Hematopoietic multipotent progenitor cell treated with erythropoietin and hydrocortisone succinate and interleukin-3 and kit ligand, for 8 days (in vitro differentiated cells): ENCODE results near the gene HKDC1.
"Not testable (repeated sequence)": the region's sequence is repeated elsewhere in the genome, so short reads cannot be mapped to it uniquely, and the experiment has no call there.

Experiments used
- DNase-seq: peaks from one replicate; pipeline ENCODE4 v3.0.0-alpha.2; 2015

Gene HKDC1

DNA sequence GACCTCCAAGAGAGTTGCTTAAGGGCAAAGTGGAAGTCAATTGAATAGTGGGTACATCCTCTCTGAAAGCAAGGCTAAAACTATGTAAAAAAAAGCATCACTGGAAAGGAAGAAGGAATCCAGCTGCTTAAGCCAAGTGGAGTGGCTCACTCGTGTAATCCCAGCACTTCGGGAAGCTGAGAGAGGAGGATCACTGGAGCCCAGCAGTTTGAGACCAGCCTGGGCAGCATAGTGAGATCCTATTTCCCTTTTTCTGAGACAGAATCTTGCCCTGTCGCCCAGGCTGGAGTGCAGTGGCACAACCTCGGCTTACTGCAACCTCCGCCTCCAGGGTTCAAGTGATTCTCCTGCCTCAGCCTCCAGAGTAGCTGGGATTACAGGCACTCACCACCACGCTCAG, 64.3 kb downstream of the HKDC1 start:
- not testable (repeated sequence) for DNase-seq

DNA sequence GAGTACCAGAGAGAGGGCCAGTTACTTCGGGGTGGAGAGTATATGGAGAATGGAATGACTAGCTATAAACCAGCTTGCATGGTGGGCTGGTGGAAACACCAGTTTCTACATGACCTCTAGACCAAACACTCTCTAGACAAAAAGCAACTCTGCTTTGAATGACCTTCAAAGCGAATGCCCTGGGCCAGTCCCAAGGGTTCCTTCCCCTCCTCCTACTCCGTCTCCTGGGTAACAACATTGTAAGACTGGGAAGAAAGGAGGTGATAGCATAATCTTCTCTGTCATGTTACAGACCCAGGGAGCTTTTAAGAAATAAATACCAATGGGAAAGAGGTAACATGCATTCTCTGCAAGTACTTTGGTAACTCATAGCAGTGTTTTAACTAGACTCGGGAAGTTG, 65.6 kb downstream of the HKDC1 start:
- DNase-seq: no peak

- no peak for DNase-seq
These were observed 67.0 kb downstream of the HKDC1 start for GRCh38 chr10:69287181-69287580.

DNA sequence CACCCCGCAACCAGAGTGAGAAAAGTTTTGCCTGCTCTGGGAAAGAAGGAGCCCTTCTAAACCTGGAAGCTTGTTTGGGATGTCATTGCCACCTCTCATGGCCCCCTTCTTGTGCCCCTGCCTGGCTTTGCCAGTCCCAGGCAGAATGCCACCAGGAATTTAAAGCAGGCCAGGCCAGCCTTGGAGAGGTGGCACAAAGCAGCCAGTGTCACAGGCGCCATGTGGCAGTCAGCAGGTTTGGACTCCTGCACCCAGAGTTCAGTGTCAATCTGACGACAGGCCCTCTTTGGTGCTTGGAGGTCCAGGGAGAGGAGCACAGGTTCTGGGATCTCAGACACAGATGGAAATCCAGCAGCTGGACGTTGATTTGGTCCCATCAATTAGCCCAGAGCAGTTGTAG, 70.9 kb downstream of the HKDC1 start:
- DNase-seq: no peak

GRCh38 chr10:69292459-69292858, 72.3 kb downstream of the HKDC1 start:
- peak; percentile 68 for DNase-seq

DNA sequence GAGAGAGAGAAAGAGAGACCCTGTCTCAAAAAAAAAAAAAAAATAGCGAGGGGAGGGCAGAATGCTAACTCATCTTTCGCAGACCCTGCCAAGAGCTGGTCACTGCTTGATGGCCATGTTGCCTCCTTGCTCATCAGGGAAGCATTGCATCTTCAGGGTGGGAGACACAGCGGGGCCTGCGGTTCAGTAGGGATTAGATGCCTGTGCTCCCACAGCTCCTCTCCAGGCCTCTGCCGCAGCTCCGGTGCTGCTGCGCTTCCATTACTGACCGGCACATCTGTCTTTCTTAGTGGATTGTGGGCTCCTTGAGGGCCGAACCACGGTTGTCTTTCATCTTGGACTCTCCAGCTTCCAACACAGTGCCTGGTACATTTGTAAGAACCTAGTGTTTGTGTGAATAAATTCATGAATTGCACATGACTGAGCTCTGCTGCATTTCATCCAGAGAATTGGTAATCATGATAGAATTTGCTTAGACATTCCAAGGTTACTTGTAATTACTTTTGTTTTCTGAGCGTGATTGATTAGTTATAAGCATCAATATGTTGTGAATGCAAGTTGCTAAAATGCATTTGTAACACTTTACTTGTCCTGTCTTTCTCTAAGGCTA, 75.0 kb downstream of the HKDC1 start:
- DNase-seq: no peak

DNA sequence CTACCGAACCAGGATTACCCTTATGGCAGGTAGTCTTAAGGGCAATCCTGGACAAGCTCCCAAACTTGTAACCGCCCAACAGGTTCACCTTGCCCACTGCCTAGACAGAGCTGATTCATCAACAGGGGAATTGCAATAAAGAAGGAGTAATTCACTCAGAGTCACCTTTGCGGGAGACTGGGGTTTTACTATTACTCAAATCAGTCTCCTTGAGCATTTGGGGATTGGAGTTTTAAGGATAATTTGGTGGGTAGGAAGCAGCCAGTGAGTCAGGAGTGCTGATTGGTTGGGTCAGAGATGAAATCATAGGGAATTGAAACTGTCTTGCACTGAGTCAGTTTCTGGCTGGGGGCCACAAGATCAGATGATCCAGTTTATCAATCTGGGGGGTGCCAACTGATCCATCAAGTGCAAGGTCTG, 83.5 kb downstream of the HKDC1 start:
- peak; percentile 58 for DNase-seq

DNA sequence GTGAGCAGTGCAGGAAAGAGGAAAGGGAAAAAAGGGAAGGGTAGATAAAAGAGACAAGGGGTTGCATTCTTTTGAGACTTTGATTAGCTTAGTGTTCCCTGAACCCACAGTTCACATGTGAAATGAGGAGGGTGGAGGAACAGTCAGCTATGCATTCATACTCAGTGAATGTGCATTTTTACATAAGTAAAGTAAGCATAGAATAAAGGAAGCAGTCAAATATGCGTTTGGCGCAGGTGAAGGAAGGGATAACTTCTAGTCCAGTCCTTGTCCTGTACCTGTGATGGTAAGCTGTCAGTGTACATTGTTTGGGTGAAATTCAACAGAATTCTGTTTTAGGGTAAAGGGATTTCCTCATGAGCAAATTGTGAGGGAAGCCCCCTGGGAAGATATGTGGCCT, 86.3 kb downstream of the HKDC1 start:
- no peak for DNase-seq

- no peak for DNase-seq
These were observed 87.3 kb downstream of the HKDC1 start for GRCh38 chr10:69307434-69307833.

DNA sequence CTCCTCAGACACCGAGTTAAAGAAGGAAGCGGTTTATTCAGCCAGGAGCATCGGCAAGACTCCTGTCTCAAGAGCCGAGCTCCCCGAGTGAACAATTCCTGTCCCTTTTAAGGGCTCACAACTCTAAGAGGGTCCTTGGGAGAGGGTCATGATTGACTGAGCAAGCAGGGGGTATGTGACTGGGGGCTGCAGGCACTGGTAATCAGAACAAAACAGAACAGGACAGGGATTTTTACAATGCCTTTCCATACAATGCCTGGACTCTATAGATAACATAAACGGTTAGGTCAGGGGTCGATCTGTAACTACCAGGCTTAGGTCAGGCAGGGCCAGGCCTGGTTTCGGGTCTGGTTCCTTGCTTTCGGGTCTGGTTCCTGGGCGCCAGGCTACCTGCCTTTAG, 88.2 kb downstream of the HKDC1 start:
- peak; percentile 52 for DNase-seq

GRCh38 chr10:69311309-69311708, 91.2 kb downstream of the HKDC1 start:
- no peak for DNase-seq

DNA sequence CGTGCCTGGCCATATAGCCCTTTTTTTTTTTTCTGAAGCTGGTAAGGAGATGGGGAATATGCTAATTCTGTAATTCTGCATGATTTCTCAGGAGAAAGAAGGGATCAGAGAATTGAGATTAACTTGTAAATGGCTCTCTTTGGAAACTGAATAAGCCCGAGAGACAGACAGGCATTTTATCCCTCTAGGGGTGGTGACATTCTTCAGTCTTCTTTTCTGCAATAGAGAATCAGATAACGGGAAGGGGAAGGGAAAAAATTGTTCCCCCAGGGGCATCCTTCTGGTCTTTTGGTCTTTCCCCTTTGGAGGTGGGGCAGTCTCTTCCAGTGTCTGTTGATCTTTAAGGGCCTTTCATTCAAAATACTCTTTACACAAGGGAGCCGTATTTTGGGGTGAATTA, 92.4 kb downstream of the HKDC1 start:
- no peak for DNase-seq

DNA sequence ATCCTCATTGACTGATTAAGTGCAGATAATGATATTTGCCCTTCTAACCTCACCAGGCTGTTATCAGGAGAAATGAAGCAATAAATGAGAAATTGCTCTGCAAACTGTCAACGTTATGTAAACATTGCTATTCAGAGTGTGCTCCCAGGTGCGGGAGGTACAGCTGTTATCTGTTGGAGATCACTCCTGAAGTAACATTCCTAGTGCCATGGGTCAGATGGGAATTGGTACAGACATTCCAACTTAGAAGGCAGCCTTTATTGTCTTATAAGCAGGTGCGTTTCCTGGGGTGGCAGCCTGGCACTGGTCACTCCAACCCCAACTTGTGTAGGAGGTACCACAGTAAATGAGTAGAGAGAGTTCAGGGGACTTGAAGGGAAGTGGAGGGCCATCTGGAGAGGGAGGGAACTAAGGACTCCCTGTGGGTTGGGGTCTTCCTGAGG, 95.0 kb downstream of the HKDC1 start:
- peak; percentile 52 for DNase-seq

- DNase-seq: peak; percentile 96
These were observed 95.6 kb downstream of the HKDC1 start for GRCh38 chr10:69315610-69316312.

GRCh38 chr10:69316313-69317059, 96.4 kb downstream of the HKDC1 start:
- DNase-seq: peak; percentile 59
